Gastrocnemius medialis (tissue), 4 donors: ENCODE data around the gene KANSL1. TPM values are rescaled to one million over a fixed set of nuclear protein-coding genes. Genes with fewer than 3 reads are reported as not detected.
A peak's percentile ranks its signal among the peaks of the same experiment; 100 is the strongest.
"Not testable (repeated sequence)": the region's sequence is repeated elsewhere in the genome, so short reads cannot be mapped to it uniquely, and the experiment has no call there.

Source experiments
- ATAC-seq, 2 donors: fragments of 150-250 bp; one replicate each; pipeline ENCODE4 v1.9.1; 2016
- DNase-seq, 2 donors: peaks; one replicate each; pipeline ENCODE4 v3.0.0-alpha.2; 2019
- H3K27ac ChIP-seq, 4 donors: fragments of 200-600 bp; sonication (generic); 1 replicate in 1 of 4; 2 replicates in 3 of 4; pipeline ENCODE4 v1.5.1; 2016 to 2018; ENCODE audit warnings: mild to moderate bottlenecking in 2 of 4, moderate library complexity in 1 of 4
- H3K27me3 ChIP-seq, 3 donors: fragments of 200-600 bp; sonication (generic) in 2 of 3; 1 replicate in 1 of 3; 2 replicates in 2 of 3; pipeline versions ENCODE4 v1.5.1 to v1.6.0; 2016 to 2019; ENCODE audit warnings: mild to moderate bottlenecking in 1 of 3, moderate library complexity in 1 of 3
- H3K36me3 ChIP-seq, 2 donors: fragments of 200-600 bp; sonication (generic) in 1 of 2; one replicate each; pipeline ENCODE4 v1.5.1; 2017 to 2018
- H3K4me1 ChIP-seq, 2 donors: fragments of 200-600 bp; sonication (generic) in 1 of 2; one replicate each; pipeline ENCODE4 v1.5.1; 2016 to 2017; ENCODE audit warnings: mild to moderate bottlenecking in 2 of 2
- H3K4me3 ChIP-seq, 4 donors: fragments of 200-600 bp; sonication (generic) in 3 of 4; 1 replicate in 1 of 4; 2 replicates in 3 of 4; pipeline ENCODE4 v1.5.1; 2016 to 2019; ENCODE audit warnings: mild to moderate bottlenecking in 2 of 4
- H3K9me3 ChIP-seq, 3 donors: fragments of 200-600 bp; sonication (generic) in 2 of 3; 1 replicate in 1 of 3; 2 replicates in 2 of 3; pipeline ENCODE4 v1.5.1; 2016 to 2019
- CTCF ChIP-seq, 5 experiments: fragments of 450-650 bp in 3 of 5; fragments of 200-600 bp in 2 of 5; sonication (generic) in 2 of 5; IDR thresholded peaks in 4 of 5; conservative IDR thresholded peaks in 1 of 5; 1 replicate in 4 of 5; 2 replicates in 1 of 5; pipeline ENCODE4 v1.5.1; 2016 to 2019; ENCODE audit warnings: antibody characterized with exemption in 5 of 5, mild to moderate bottlenecking in 3 of 5, moderate library complexity in 3 of 5
- POLR2A ChIP-seq, 2 donors: fragments of 450-650 bp; IDR thresholded peaks; one replicate each; pipeline ENCODE4 v1.6.1; 2017; ENCODE audit warnings: antibody characterized with exemption in 2 of 2, mild to moderate bottlenecking in 2 of 2, moderate library complexity in 2 of 2
- in situ Hi-C, 4 donors: fragments of 200-750 bp; cut with MboI; loops; one replicate each; pipeline versions ENCODE4 v1.15.0 to v1.8.0; 2017; ENCODE audit warnings: low sequenced_read_pairs in 4 of 4
- intact Hi-C: fragments of 100-400 bp; cut with DNase I; formaldehyde crosslinking; loops from one replicate; pipeline ENCODE4 v1.15.1; 2023; ENCODE audit warnings: low total_unique reads
- total RNA-seq, 4 donors: library from RNA; depleted of rRNA; stranded (reverse); fragments of >200 nt; gene quantifications; one replicate each; pipeline versions ENCODE4 v1.1.0 to v1.2.3, GENCODE V29; 2016

Gene KANSL1
- total RNA-seq, 4 donors from 2014 or later = 19.9 to 35.9 (median 31.2) TPM

- peak overlapping the region; percentile 56 to 76 (median 62) for H3K27ac ChIP-seq
- no peak for ATAC-seq
- H3K27me3 ChIP-seq = no peaks in the 10 kb centered on the region
- no peak for DNase-seq
- TF ChIP-seq CTCF (IDR thresholded peaks at IDR 0.05 in 4 of 5, conservative IDR thresholded peaks at IDR 0.05 in 1 of 5) (no peak), POLR2A (IDR thresholded peaks at IDR 0.05) (no peak)
- H3K4me3 ChIP-seq = no peak overlapping the region
- peaks cover 63 to 68% of the 10 kb centered on the region in 2 donors for H3K4me1 ChIP-seq
- no peaks in the 10 kb centered on the region for H3K36me3 ChIP-seq
- intact Hi-C loops = loop anchor here (5.0 kb wide), 1 partner anchor 84 kb away; the partner anchor contains the start of gene KANSL1
- H3K9me3 ChIP-seq = no peaks in the 10 kb centered on the region
- in situ Hi-C loops = no loop called here
These were observed 85.1 kb downstream of the KANSL1 start for GRCh38 chr17:46108120-46108519.

GRCh38 chr17:46106966-46107644 is 86.1 kb downstream of the KANSL1 start:
- H3K9me3 ChIP-seq = no peaks in the 10 kb centered on the region
- in situ Hi-C loops = no loop called here
- TF ChIP-seq POLR2A (IDR thresholded peaks at IDR 0.05) (no peak), CTCF (IDR thresholded peaks at IDR 0.05 in 4 of 5, conservative IDR thresholded peaks at IDR 0.05 in 1 of 5) (no peak)
- intact Hi-C loops = loop anchor here (5.0 kb wide), 1 partner anchor 85 kb away; the partner anchor contains the start of gene KANSL1
- peaks cover 73 to 75% of the 10 kb centered on the region in 2 donors for H3K4me1 ChIP-seq
- H3K4me3 ChIP-seq = no peak overlapping the region
- ATAC-seq (no peak), DNase-seq (no peak)
- H3K36me3 ChIP-seq = no peaks in the 10 kb centered on the region
- H3K27ac ChIP-seq = peak overlapping the region in 3 of 4 donors; percentile 8 to 56 (median 19)
- H3K27me3 ChIP-seq = no peaks in the 10 kb centered on the region

GRCh38 chr17:46102806-46103205 is 90.4 kb downstream of the KANSL1 start:
- H3K27me3 ChIP-seq, in situ Hi-C loops, intact Hi-C loops, ATAC-seq, H3K4me3 ChIP-seq, H3K36me3 ChIP-seq, H3K9me3 ChIP-seq, DNase-seq: not testable (repeated sequence)
- H3K4me1 ChIP-seq = peaks cover 54 to 65% of the 10 kb centered on the region in 2 donors
- H3K27ac ChIP-seq = peak overlapping the region; percentile 41 to 72 (median 58)

- H3K9me3 ChIP-seq, H3K27me3 ChIP-seq, DNase-seq, ATAC-seq, in situ Hi-C loops, H3K4me3 ChIP-seq, H3K36me3 ChIP-seq, intact Hi-C loops: not testable (repeated sequence)
- peaks cover 47 to 59% of the 10 kb centered on the region in 2 donors for H3K4me1 ChIP-seq
- H3K27ac ChIP-seq = peak overlapping the region; percentile 41 to 72 (median 58)
These were observed 91.2 kb downstream of the KANSL1 start for GRCh38 chr17:46101785-46102617.

- DNase-seq = no peak
- ATAC-seq = no peak
- TF ChIP-seq CTCF (IDR thresholded peaks at IDR 0.05 in 4 of 5, conservative IDR thresholded peaks at IDR 0.05 in 1 of 5) (no peak), POLR2A (IDR thresholded peaks at IDR 0.05) (no peak)
- no peaks in the 10 kb centered on the region for H3K27me3 ChIP-seq
- H3K4me3 ChIP-seq = no peak overlapping the region
- in situ Hi-C loops = no loop called here
- H3K36me3 ChIP-seq = no peaks in the 10 kb centered on the region
- peaks cover 50 to 58% of the 10 kb centered on the region in 2 donors for H3K4me1 ChIP-seq
- peak overlapping the region; percentile 41 to 72 (median 58) for H3K27ac ChIP-seq
- intact Hi-C loops = no loop called here
- no peaks in the 10 kb centered on the region for H3K9me3 ChIP-seq
These were observed 92.6 kb downstream of the KANSL1 start for GRCh38 chr17:46100590-46100989.
